Liver (tissue), 9 donors: ENCODE results near the gene IFT81. TPM values are rescaled to one million over a fixed set of nuclear protein-coding genes. Genes with fewer than 3 reads are reported as not detected.

Experiments used
- DNase-seq: peaks from one replicate; pipeline ENCODE4 v3.0.0-alpha.2; 2017; ENCODE audit warnings: low spot score
- H3K27ac ChIP-seq, 2 donors: one replicate each; pipeline ENCODE4 v1.7.0; 2013; ENCODE audit warnings: inconsistent platforms in 2 of 2, low read length in 2 of 2, control low read depth in 1 of 2, low read depth in 1 of 2, mild to moderate bottlenecking in 1 of 2
- H3K27me3 ChIP-seq, 4 donors: one replicate each; pipeline versions ENCODE4 v1.6.1 to v1.7.0; 2013; ENCODE audit warnings: low read length in 3 of 4, inconsistent platforms in 1 of 4, mild to moderate bottlenecking in 1 of 4, moderate library complexity in 1 of 4; ENCODE audit not compliant: control insufficient read depth in 4 of 4, insufficient read depth in 4 of 4
- H3K36me3 ChIP-seq, 4 donors: one replicate each; pipeline versions ENCODE4 v1.6.1 to v1.7.0; 2013; ENCODE audit warnings: low read length in 3 of 4, mild to moderate bottlenecking in 3 of 4, low read depth in 1 of 4, moderate library complexity in 1 of 4; ENCODE audit not compliant: control insufficient read depth in 4 of 4, insufficient read depth in 3 of 4
- H3K4me1 ChIP-seq, 4 donors: one replicate each; pipeline versions ENCODE4 v1.6.1 to v1.7.0; 2013; ENCODE audit warnings: low read length in 3 of 4, mild to moderate bottlenecking in 3 of 4, moderate library complexity in 1 of 4; ENCODE audit not compliant: control insufficient read depth in 4 of 4, insufficient read depth in 4 of 4
- H3K4me3 ChIP-seq, 3 donors: one replicate each; pipeline versions ENCODE4 v1.6.1 to v1.7.0; 2013; ENCODE audit warnings: low read length in 3 of 3, control low read depth in 1 of 3, low read depth in 1 of 3, mild to moderate bottlenecking in 1 of 3
- H3K9ac ChIP-seq, 2 donors: one replicate each; pipeline ENCODE4 v1.7.0; 2013; ENCODE audit warnings: low read length in 2 of 2, mild to moderate bottlenecking in 2 of 2, moderate library complexity in 2 of 2, control low read depth in 1 of 2, low read depth in 1 of 2
- H3K9me3 ChIP-seq, 4 donors: one replicate each; pipeline versions ENCODE4 v1.6.1 to v1.7.0; 2013; ENCODE audit warnings: low read length in 3 of 4; ENCODE audit not compliant: control insufficient read depth in 4 of 4
- EGR1 ChIP-seq, 2 donors: IDR thresholded peaks; 2 replicates each; pipeline ENCODE4 v1.6.1; 2016 to 2018; ENCODE audit warnings: antibody characterized with exemption in 2 of 2, low read depth in 2 of 2
- FOXA1 ChIP-seq: IDR thresholded peaks from 2 replicates; pipeline ENCODE4 v1.6.1; 2016; ENCODE audit warnings: antibody characterized with exemption
- FOXA2 ChIP-seq: IDR thresholded peaks from 2 replicates; pipeline ENCODE4 v1.6.1; 2016; ENCODE audit warnings: antibody characterized with exemption
- GABPA ChIP-seq, 2 donors: IDR thresholded peaks in 1 of 2; conservative IDR thresholded peaks in 1 of 2; 2 replicates each; pipeline ENCODE4 v1.6.1; 2016; ENCODE audit warnings: antibody characterized with exemption in 2 of 2, mild to moderate bottlenecking in 1 of 2, moderate library complexity in 1 of 2
- HNF4A ChIP-seq, 2 donors: conservative IDR thresholded peaks; 2 replicates each; pipeline ENCODE4 v1.6.1; 2016; ENCODE audit warnings: antibody characterized with exemption in 2 of 2, mild to moderate bottlenecking in 2 of 2
- HNF4G ChIP-seq: IDR thresholded peaks from 2 replicates; pipeline ENCODE4 v1.6.1; 2016; ENCODE audit warnings: antibody characterized with exemption
- JUND ChIP-seq, 2 donors: IDR thresholded peaks; 2 replicates each; pipeline ENCODE4 v1.6.1; 2016; ENCODE audit warnings: antibody characterized with exemption in 2 of 2
- NR2F2 ChIP-seq: IDR thresholded peaks from 2 replicates; pipeline ENCODE4 v1.6.1; 2016; ENCODE audit warnings: antibody characterized with exemption
- RAD21 ChIP-seq, 2 donors: IDR thresholded peaks; 2 replicates each; pipeline ENCODE4 v1.6.1; 2016; ENCODE audit warnings: antibody characterized with exemption in 2 of 2, mild to moderate bottlenecking in 2 of 2
- RXRA ChIP-seq, 2 donors: IDR thresholded peaks; 2 replicates each; pipeline ENCODE4 v1.6.1; 2017 to 2018; ENCODE audit warnings: antibody characterized with exemption in 2 of 2, mild to moderate bottlenecking in 1 of 2
- SP1 ChIP-seq: IDR thresholded peaks from 2 replicates; pipeline ENCODE4 v1.6.1; 2018; ENCODE audit warnings: antibody characterized with exemption, mild to moderate bottlenecking
- TAF1 ChIP-seq: conservative IDR thresholded peaks from 2 replicates; pipeline ENCODE4 v1.6.1; 2016; ENCODE audit warnings: antibody characterized with exemption, mild to moderate bottlenecking
- YY1 ChIP-seq: IDR thresholded peaks from 2 replicates; pipeline ENCODE4 v1.6.1; 2016; ENCODE audit warnings: antibody characterized with exemption, mild to moderate bottlenecking
- WGBS: extraction: QIAGEN DNeasy Blood & Tissue Kit; methylation state at CpG from one replicate; pipeline ENCODE4 v1.1.7; 2013; 5-methylcytosine and 5-hydroxymethylcytosine counted together
- polyA plus RNA-seq, 2 donors: library from polyadenylated mRNA; stranded (reverse) in 1 of 2; unstranded in 1 of 2; fragments of 200-250 nt in 1 of 2; fragments of >200 nt in 1 of 2; fragmentation: Nextera tagmentation in 1 of 2; extraction: Ambion mirVana in 1 of 2; gene quantifications; one replicate each; pipeline versions ENCODE4 v1.2.1 to v1.2.3, GENCODE V29; 2013 to 2015
- total RNA-seq, 2 donors: library from RNA; depleted of rRNA; stranded (reverse); fragments of >200 nt; gene quantifications; one replicate each; pipeline ENCODE4 v1.2.3, GENCODE V29; 2014
- TF ChIP-seq, protein P1 (sequence below): IDR thresholded peaks from 2 replicates; pipeline ENCODE4 v1.6.1; 2016; ENCODE audit warnings: antibody characterized with exemption, mild to moderate bottlenecking
- TF ChIP-seq, protein P2 (sequence below): IDR thresholded peaks from 2 replicates; pipeline ENCODE4 v1.6.1; 2016; ENCODE audit warnings: antibody characterized with exemption
- TF ChIP-seq, protein P3 (sequence below): fragments of 150-350 bp; IDR thresholded peaks from 2 replicates; pipeline ENCODE4 v1.5.1; 2017; ENCODE audit warnings: improper control_type of control experiment, low read depth, low read length; ENCODE audit not compliant: missing input control
- TF ChIP-seq, protein P4 (sequence below): IDR thresholded peaks from 2 replicates; pipeline ENCODE4 v1.6.1; 2016; ENCODE audit warnings: antibody characterized with exemption
- TF ChIP-seq, protein P5 (sequence below): IDR thresholded peaks from 2 replicates; pipeline ENCODE4 v1.6.1; 2016; ENCODE audit warnings: antibody characterized with exemption
- donor health status: healthy.
- donor health status: healthy.
- donor health status: healthy.
- donor health status: healthy.
- donor health status: healthy.

IFT81 gene
- total and polyA plus RNA-seq, 4 donors: 1.9 to 4.9 (median 2.8) TPM

DNA sequence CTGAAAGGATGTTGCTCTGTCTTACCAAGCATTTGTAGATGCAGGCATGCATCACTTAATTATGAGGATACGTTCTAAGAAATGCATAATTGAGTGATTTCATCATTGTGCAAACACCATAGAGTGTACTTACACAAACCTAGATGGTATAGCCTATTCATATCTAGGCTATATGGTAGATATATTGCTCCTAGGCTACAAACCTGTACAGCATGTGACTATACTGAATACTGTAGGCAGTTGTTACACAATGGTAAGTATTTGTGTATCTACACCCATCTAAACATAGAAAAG lies 75.9 kb downstream of the IFT81 start:
- H3K4me3 ChIP-seq: no peak overlapping the region
- TF ChIP-seq JUND (IDR thresholded peaks at IDR 0.05) (no peak), YY1 (no peak), HNF4A (conservative IDR thresholded peaks at IDR 0.05) (no peak), NR2F2 (no peak), TAF1 (no peak), RAD21 (IDR thresholded peaks at IDR 0.05) (no peak)
- TF ChIP-seq, protein P1, sequence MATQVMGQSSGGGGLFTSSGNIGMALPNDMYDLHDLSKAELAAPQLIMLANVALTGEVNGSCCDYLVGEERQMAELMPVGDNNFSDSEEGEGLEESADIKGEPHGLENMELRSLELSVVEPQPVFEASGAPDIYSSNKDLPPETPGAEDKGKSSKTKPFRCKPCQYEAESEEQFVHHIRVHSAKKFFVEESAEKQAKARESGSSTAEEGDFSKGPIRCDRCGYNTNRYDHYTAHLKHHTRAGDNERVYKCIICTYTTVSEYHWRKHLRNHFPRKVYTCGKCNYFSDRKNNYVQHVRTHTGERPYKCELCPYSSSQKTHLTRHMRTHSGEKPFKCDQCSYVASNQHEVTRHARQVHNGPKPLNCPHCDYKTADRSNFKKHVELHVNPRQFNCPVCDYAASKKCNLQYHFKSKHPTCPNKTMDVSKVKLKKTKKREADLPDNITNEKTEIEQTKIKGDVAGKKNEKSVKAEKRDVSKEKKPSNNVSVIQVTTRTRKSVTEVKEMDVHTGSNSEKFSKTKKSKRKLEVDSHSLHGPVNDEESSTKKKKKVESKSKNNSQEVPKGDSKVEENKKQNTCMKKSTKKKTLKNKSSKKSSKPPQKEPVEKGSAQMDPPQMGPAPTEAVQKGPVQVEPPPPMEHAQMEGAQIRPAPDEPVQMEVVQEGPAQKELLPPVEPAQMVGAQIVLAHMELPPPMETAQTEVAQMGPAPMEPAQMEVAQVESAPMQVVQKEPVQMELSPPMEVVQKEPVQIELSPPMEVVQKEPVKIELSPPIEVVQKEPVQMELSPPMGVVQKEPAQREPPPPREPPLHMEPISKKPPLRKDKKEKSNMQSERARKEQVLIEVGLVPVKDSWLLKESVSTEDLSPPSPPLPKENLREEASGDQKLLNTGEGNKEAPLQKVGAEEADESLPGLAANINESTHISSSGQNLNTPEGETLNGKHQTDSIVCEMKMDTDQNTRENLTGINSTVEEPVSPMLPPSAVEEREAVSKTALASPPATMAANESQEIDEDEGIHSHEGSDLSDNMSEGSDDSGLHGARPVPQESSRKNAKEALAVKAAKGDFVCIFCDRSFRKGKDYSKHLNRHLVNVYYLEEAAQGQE: no peak
- TF ChIP-seq, protein P2, sequence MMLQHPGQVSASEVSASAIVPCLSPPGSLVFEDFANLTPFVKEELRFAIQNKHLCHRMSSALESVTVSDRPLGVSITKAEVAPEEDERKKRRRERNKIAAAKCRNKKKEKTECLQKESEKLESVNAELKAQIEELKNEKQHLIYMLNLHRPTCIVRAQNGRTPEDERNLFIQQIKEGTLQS: no peak
- TF ChIP-seq, protein P3, sequence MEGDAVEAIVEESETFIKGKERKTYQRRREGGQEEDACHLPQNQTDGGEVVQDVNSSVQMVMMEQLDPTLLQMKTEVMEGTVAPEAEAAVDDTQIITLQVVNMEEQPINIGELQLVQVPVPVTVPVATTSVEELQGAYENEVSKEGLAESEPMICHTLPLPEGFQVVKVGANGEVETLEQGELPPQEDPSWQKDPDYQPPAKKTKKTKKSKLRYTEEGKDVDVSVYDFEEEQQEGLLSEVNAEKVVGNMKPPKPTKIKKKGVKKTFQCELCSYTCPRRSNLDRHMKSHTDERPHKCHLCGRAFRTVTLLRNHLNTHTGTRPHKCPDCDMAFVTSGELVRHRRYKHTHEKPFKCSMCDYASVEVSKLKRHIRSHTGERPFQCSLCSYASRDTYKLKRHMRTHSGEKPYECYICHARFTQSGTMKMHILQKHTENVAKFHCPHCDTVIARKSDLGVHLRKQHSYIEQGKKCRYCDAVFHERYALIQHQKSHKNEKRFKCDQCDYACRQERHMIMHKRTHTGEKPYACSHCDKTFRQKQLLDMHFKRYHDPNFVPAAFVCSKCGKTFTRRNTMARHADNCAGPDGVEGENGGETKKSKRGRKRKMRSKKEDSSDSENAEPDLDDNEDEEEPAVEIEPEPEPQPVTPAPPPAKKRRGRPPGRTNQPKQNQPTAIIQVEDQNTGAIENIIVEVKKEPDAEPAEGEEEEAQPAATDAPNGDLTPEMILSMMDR: no peak
- H3K9ac ChIP-seq: no peak overlapping the region
- no peaks in the 10 kb centered on the region for H3K36me3 ChIP-seq
- no peak overlapping the region for H3K27ac ChIP-seq
- H3K4me1 ChIP-seq: no peaks in the 10 kb centered on the region
- WGBS: 88% methylated on average over 1 of the region's 1 CpG
- H3K9me3 ChIP-seq: no peaks in the 10 kb centered on the region
- no peaks in the 10 kb centered on the region for H3K27me3 ChIP-seq
- no peak for DNase-seq

DNA sequence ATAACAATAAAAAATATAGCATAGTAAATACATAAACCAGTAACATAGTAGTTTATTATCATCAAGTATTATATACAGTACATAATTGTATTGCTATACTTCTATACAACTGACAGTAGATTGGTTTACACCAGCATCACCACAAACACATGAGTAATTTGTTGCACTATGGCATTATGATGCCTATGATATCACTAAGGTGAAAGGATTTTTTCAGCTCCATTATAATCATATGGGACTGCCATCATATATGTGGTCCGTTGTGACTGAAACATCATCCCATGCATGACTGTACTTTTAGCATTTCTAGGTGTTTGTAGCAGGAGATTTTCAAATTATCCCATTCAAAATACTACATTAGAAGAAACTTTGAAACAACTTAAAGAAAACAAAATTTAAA lies 77.8 kb downstream of the IFT81 start:
- Histone ChIP-seq H3K9me3 (no peaks in the 10 kb centered on the region), H3K27ac (no peak overlapping the region), H3K27me3 (no peaks in the 10 kb centered on the region), H3K36me3 (peaks cover 0 to 2% (median 0%) of the 10 kb centered on the region in 4 donors), H3K4me3 (no peak overlapping the region), H3K4me1 (no peaks in the 10 kb centered on the region), H3K9ac (no peak overlapping the region)
- no peak for DNase-seq
- TF ChIP-seq, protein P3: no peak
- TF ChIP-seq NR2F2 (no peak), HNF4A (conservative IDR thresholded peaks at IDR 0.05) (no peak), EGR1 (IDR thresholded peaks at IDR 0.05; ENCODE audit: low read depth in 2 of 2) (no peak), RAD21 (IDR thresholded peaks at IDR 0.05) (no peak), JUND (IDR thresholded peaks at IDR 0.05) (no peak), FOXA2 (no peak), RXRA (IDR thresholded peaks at IDR 0.05) (no peak), GABPA (IDR thresholded peaks at IDR 0.05 in 1 of 2, conservative IDR thresholded peaks at IDR 0.05 in 1 of 2) (no peak), SP1 (no peak), TAF1 (no peak), YY1 (no peak), HNF4G (no peak), FOXA1 (no peak)
- TF ChIP-seq, protein P4, sequence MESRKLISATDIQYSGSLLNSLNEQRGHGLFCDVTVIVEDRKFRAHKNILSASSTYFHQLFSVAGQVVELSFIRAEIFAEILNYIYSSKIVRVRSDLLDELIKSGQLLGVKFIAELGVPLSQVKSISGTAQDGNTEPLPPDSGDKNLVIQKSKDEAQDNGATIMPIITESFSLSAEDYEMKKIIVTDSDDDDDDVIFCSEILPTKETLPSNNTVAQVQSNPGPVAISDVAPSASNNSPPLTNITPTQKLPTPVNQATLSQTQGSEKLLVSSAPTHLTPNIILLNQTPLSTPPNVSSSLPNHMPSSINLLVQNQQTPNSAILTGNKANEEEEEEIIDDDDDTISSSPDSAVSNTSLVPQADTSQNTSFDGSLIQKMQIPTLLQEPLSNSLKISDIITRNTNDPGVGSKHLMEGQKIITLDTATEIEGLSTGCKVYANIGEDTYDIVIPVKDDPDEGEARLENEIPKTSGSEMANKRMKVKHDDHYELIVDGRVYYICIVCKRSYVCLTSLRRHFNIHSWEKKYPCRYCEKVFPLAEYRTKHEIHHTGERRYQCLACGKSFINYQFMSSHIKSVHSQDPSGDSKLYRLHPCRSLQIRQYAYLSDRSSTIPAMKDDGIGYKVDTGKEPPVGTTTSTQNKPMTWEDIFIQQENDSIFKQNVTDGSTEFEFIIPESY: no peak
- TF ChIP-seq, protein P2: no peak
- TF ChIP-seq, protein P1: no peak
- TF ChIP-seq, protein P5, sequence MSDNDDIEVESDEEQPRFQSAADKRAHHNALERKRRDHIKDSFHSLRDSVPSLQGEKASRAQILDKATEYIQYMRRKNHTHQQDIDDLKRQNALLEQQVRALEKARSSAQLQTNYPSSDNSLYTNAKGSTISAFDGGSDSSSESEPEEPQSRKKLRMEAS: no peak
- WGBS: 97% methylated on average over 1 of the region's 1 CpG
